ENCODE data around the gene SLC20A1. TPM values are rescaled to one million over a fixed set of nuclear protein-coding genes. Genes with fewer than 3 reads are reported as not detected.

Gene SLC20A1
- total RNA-seq, 1 donor, result 96.3 TPM

- peak overlapping the region; percentile 91 for H3K4me3 ChIP-seq (ENCODE audit: insufficient read depth, low read length)
- H3K27ac ChIP-seq (ENCODE audit: low read depth, low read length), result peak overlapping the region; percentile 83
- H3K9me3 ChIP-seq (ENCODE audit: low read depth, low read length), result no peaks in the 10 kb centered on the region
- H3K79me2 ChIP-seq (ENCODE audit: insufficient read depth, low read length), result peaks cover 62% of the 10 kb centered on the region
- peaks cover 33% of the 10 kb centered on the region for H3K36me3 ChIP-seq (ENCODE audit: insufficient read depth, low read length)
- peaks cover 75% of the 10 kb centered on the region for H3K4me1 ChIP-seq (ENCODE audit: insufficient read depth, low read length)
- peaks cover 34% of the 10 kb centered on the region for H4K20me1 ChIP-seq (ENCODE audit: insufficient read depth, low read length)
- H2AFZ ChIP-seq (ENCODE audit: low read length), result peak overlapping the region; percentile 59
- no peak for DNase-seq (ENCODE audit: insufficient read length, low spot score, missing footprints)
- H3K4me2 ChIP-seq (ENCODE audit: insufficient read depth, low read length), result peak overlapping the region; percentile 99
- H3K27me3 ChIP-seq (ENCODE audit: insufficient read depth, low read length), result no peaks in the 10 kb centered on the region
- TF ChIP-seq CTCF (IDR thresholded peaks at IDR 0.05; ENCODE audit: extremely low read depth, low read depth, low read length), result no peak
These were observed 818 bp upstream of the SLC20A1 start for GRCh38 chr2:112644933-112645309.

GRCh38 chr2:112646102-112646719 lies 472 bp downstream of the SLC20A1 start:
- peak overlapping the region; percentile 95 for H3K4me2 ChIP-seq (ENCODE audit: insufficient read depth, low read length)
- H2AFZ ChIP-seq (ENCODE audit: low read length), result no peak overlapping the region
- no peaks in the 10 kb centered on the region for H3K27me3 ChIP-seq (ENCODE audit: insufficient read depth, low read length)
- TF ChIP-seq CTCF (IDR thresholded peaks at IDR 0.05; ENCODE audit: extremely low read depth, low read depth, low read length), result no peak
- H4K20me1 ChIP-seq (ENCODE audit: insufficient read depth, low read length), result peaks cover 42% of the 10 kb centered on the region
- peaks cover 74% of the 10 kb centered on the region for H3K79me2 ChIP-seq (ENCODE audit: insufficient read depth, low read length)
- H3K36me3 ChIP-seq (ENCODE audit: insufficient read depth, low read length), result peaks cover 44% of the 10 kb centered on the region
- H3K9me3 ChIP-seq (ENCODE audit: low read depth, low read length), result no peaks in the 10 kb centered on the region
- H3K27ac ChIP-seq (ENCODE audit: low read depth, low read length), result peak overlapping the region; percentile 77
- DNase-seq (ENCODE audit: insufficient read length, low spot score, missing footprints), result no peak
- H3K4me1 ChIP-seq (ENCODE audit: insufficient read depth, low read length), result peaks cover 67% of the 10 kb centered on the region
- peak overlapping the region; percentile 91 for H3K4me3 ChIP-seq (ENCODE audit: insufficient read depth, low read length)

- Histone ChIP-seq H3K36me3 (ENCODE audit: insufficient read depth, low read length) (peaks cover 52% of the 10 kb centered on the region), H3K4me2 (ENCODE audit: insufficient read depth, low read length) (peak overlapping the region; percentile 95)
These were observed 1.3 kb downstream of the SLC20A1 start for GRCh38 chr2:112646791-112647689.

More at GRCh38 chr2:112646791-112647689, 1.3 kb downstream of the SLC20A1 start:
- peaks cover 82% of the 10 kb centered on the region for H3K79me2 ChIP-seq (ENCODE audit: insufficient read depth, low read length)
- H3K9me3 ChIP-seq (ENCODE audit: low read depth, low read length), result no peaks in the 10 kb centered on the region
- no peaks in the 10 kb centered on the region for H3K27me3 ChIP-seq (ENCODE audit: insufficient read depth, low read length)
- H3K4me1 ChIP-seq (ENCODE audit: insufficient read depth, low read length), result peaks cover 63% of the 10 kb centered on the region
- H3K27ac ChIP-seq (ENCODE audit: low read depth, low read length), result peak overlapping the region; percentile 77
- TF ChIP-seq CTCF (IDR thresholded peaks at IDR 0.05; ENCODE audit: extremely low read depth, low read depth, low read length), result no peak
- H2AFZ ChIP-seq (ENCODE audit: low read length), result no peak overlapping the region
- peaks cover 50% of the 10 kb centered on the region for H4K20me1 ChIP-seq (ENCODE audit: insufficient read depth, low read length)
- DNase-seq (ENCODE audit: insufficient read length, low spot score, missing footprints), result peak; percentile 47
- peak overlapping the region; percentile 91 for H3K4me3 ChIP-seq (ENCODE audit: insufficient read depth, low read length)
